HCT116 (cell line): Measurements from ENCODE around the gene PDP2. TPM values are rescaled to one million over a fixed set of nuclear protein-coding genes. Genes with fewer than 3 reads are reported as not detected.

Source experiments
- ATAC-seq: fragments of 200-7000 bp; cut with Tn5 transposase; 2 replicates; pipeline ENCODE4 v1.9.1; 2020; ENCODE audit warnings: mild to moderate bottlenecking, moderate library complexity
- BruUV-seq: library from RNA; stranded (reverse); fragments of 400-500 nt; replicated peaks from 2 replicates; lab custom pipeline; 2021; lab: Mats Ljungman, UMichigan
- CTCF ChIA-PET: fragments of 300-600 bp; sonication (Branson Sonifier 250); formaldehyde crosslinking; loops from one replicate; lab custom pipeline; 2021; ENCODE audit warnings: antibody characterized with exemption; lab: Charles Lee
- POLR2A ChIA-PET: fragments of 300-600, 350-600 bp; sonication (Branson Sonifier 250); formaldehyde crosslinking; loops from one replicate; lab custom pipeline; 2021; ENCODE audit warnings: antibody characterized with exemption; lab: Charles Lee
- RAD21 ChIA-PET, 2 experiments: fragments of 300-600 bp; sonication (Branson Sonifier 250); formaldehyde crosslinking; loops; one replicate each; lab custom pipeline; 2023; ENCODE audit warnings: low total read pairs in 2 of 2; ENCODE audit not compliant: uncharacterized antibody in 2 of 2, unreplicated experiment in 2 of 2, low non-redundant PET in 1 of 2; lab: Charles Lee
- DNase-seq: peaks from one replicate; pipeline ENCODE4 v3.0.0-alpha.2; 2010; ENCODE audit warnings: low read depth, low spot score
- H2AFZ ChIP-seq: fragments of 200-600 bp; shearing (Covaris generic), sonication (generic); 2 replicates; pipeline ENCODE4 v1.6.1; 2017; ENCODE audit warnings: low read depth, mixed run types, mixed read lengths, antibody characterized with exemption, low read length; ENCODE audit not compliant: poor library complexity, severe bottlenecking
- H3K27ac ChIP-seq: 2 replicates; pipeline ENCODE4 v1.5.1; 2012; ENCODE audit warnings: low read depth, low read length
- H3K27me3 ChIP-seq: fragments of 200-600 bp; sonication (generic); 2 replicates; pipeline ENCODE4 v1.6.1; 2016; ENCODE audit warnings: mixed run types, low read length, mixed read lengths; ENCODE audit not compliant: insufficient read depth
- H3K36me3 ChIP-seq, 2 experiments: fragments of 200-500 bp in 1 of 2; fragments of 200-600 bp in 1 of 2; sonication (Bioruptor generic) in 1 of 2; sonication (generic) in 1 of 2; 2 replicates each; pipeline versions ENCODE4 v1.5.1 to v1.6.1; 2014 to 2016; ENCODE audit warnings: low read length in 2 of 2, inconsistent platforms in 1 of 2, mixed read lengths in 1 of 2, mixed run types in 1 of 2; ENCODE audit not compliant: insufficient read depth in 2 of 2, control insufficient read depth in 1 of 2
- H3K4me1 ChIP-seq, 2 experiments: fragments of 200-600 bp in 1 of 2; sonication (generic) in 1 of 2; 2 replicates each; pipeline versions ENCODE4 v1.5.1 to v1.6.1; 2012 to 2017; ENCODE audit warnings: low read length in 2 of 2, inconsistent platforms in 1 of 2, mild to moderate bottlenecking in 1 of 2, mixed read lengths in 1 of 2, mixed run types in 1 of 2, moderate library complexity in 1 of 2; ENCODE audit not compliant: insufficient read depth in 2 of 2, control insufficient read depth in 1 of 2
- H3K4me2 ChIP-seq: fragments of 200-600 bp; sonication (generic); 2 replicates; pipeline ENCODE4 v1.6.1; 2017; ENCODE audit warnings: mixed run types, low read length, mixed read lengths
- H3K4me3 ChIP-seq, 2 experiments: fragments of 200-600 bp in 1 of 2; sonication (generic) in 1 of 2; replicated peaks in 1 of 2; 2 replicates each; pipeline ENCODE4 v1.5.1; 2011 to 2016; ENCODE audit warnings: low read length in 2 of 2, control low read depth in 1 of 2, low read depth in 1 of 2, mild to moderate bottlenecking in 1 of 2, mixed read lengths in 1 of 2, mixed run types in 1 of 2
- H3K79me2 ChIP-seq: fragments of 200-600 bp; sonication (generic); 2 replicates; pipeline ENCODE4 v1.6.1; 2017; ENCODE audit warnings: mild to moderate bottlenecking, mixed run types, low read length, moderate library complexity, mixed read lengths; ENCODE audit not compliant: insufficient read depth
- H3K9ac ChIP-seq: fragments of 200-600 bp; sonication (generic); 2 replicates; pipeline ENCODE4 v1.6.1; 2016; ENCODE audit warnings: low read length, mixed read lengths
- H3K9me2 ChIP-seq: fragments of 200-600 bp; sonication (generic), shearing (Covaris generic); 2 replicates; pipeline ENCODE4 v1.6.1; 2017; ENCODE audit warnings: mixed run types, mild to moderate bottlenecking, moderate library complexity; ENCODE audit not compliant: insufficient read depth
- H3K9me3 ChIP-seq, 2 experiments: fragments of 200-500 bp in 1 of 2; fragments of 200-600 bp in 1 of 2; sonication (Bioruptor generic) in 1 of 2; sonication (generic) in 1 of 2; 2 replicates each; pipeline ENCODE4 v1.6.1; 2014 to 2017; ENCODE audit warnings: low read length in 2 of 2, mixed read lengths in 2 of 2, inconsistent platforms in 1 of 2, low read depth in 1 of 2, mild to moderate bottlenecking in 1 of 2, mixed run types in 1 of 2, moderate library complexity in 1 of 2; ENCODE audit not compliant: control insufficient read depth in 1 of 2, insufficient read depth in 1 of 2
- H4K20me1 ChIP-seq: fragments of 200-600 bp; sonication (generic), shearing (Covaris generic); 2 replicates; pipeline ENCODE4 v1.6.1; 2017; ENCODE audit warnings: mixed run types, mild to moderate bottlenecking, moderate library complexity; ENCODE audit not compliant: insufficient read depth
- ATF3 ChIP-seq: IDR thresholded peaks from 2 replicates; pipeline ENCODE4 v1.6.1; 2012
- CBX3 ChIP-seq: IDR thresholded peaks from 2 replicates; pipeline ENCODE4 v1.6.1; 2012; ENCODE audit warnings: low read depth
- CTCF ChIP-seq, 3 experiments: fragments of 200-600 bp in 1 of 3; sonication (generic) in 1 of 3; IDR thresholded peaks in 2 of 3; conservative IDR thresholded peaks in 1 of 3; 2 replicates each; pipeline ENCODE4 v1.5.1; 2012 to 2017; ENCODE audit warnings: low read depth in 2 of 3, low read length in 2 of 3, antibody characterized with exemption in 1 of 3, borderline replicate concordance in 1 of 3, control low read depth in 1 of 3, mild to moderate bottlenecking in 1 of 3, mixed read lengths in 1 of 3, mixed run types in 1 of 3, moderate library complexity in 1 of 3; ENCODE audit not compliant: insufficient read depth in 1 of 3
- EGR1 ChIP-seq: IDR thresholded peaks from 2 replicates; pipeline ENCODE4 v1.6.1; 2012; ENCODE audit warnings: low read depth
- EZH2 ChIP-seq: fragments of 200-600 bp; sonication (generic); IDR thresholded peaks from 2 replicates; pipeline ENCODE4 v1.6.1; 2017; ENCODE audit warnings: antibody characterized with exemption, mixed run types
- FOSL1 ChIP-seq: IDR thresholded peaks from 2 replicates; pipeline ENCODE4 v1.6.1; 2012; ENCODE audit warnings: low read depth
- MAX ChIP-seq: IDR thresholded peaks from 2 replicates; pipeline ENCODE4 v1.6.1; 2012
- POLR2A ChIP-seq: IDR thresholded peaks from 2 replicates; pipeline ENCODE4 v1.7.0; 2011; ENCODE audit warnings: borderline replicate concordance; ENCODE audit not compliant: insufficient read depth, insufficient read length; ENCODE audit errors: extremely low read depth
- RAD21 ChIP-seq: IDR thresholded peaks from 2 replicates; pipeline ENCODE4 v1.6.1; 2012; ENCODE audit warnings: low read depth, mild to moderate bottlenecking
- REST ChIP-seq: IDR thresholded peaks from 2 replicates; pipeline ENCODE4 v1.6.1; 2012; ENCODE audit warnings: low read depth
- SIN3A ChIP-seq: IDR thresholded peaks from 2 replicates; pipeline ENCODE4 v1.6.1; 2012; ENCODE audit warnings: low read depth
- SP1 ChIP-seq: IDR thresholded peaks from 2 replicates; pipeline ENCODE4 v1.6.1; 2012; ENCODE audit warnings: low read depth
- SRF ChIP-seq: IDR thresholded peaks from 2 replicates; pipeline ENCODE4 v1.6.1; 2012; ENCODE audit warnings: low read depth
- TCF7L2 ChIP-seq: IDR thresholded peaks from 2 replicates; pipeline ENCODE4 v1.7.0; 2011; ENCODE audit warnings: borderline replicate concordance, inconsistent platforms; ENCODE audit not compliant: insufficient read depth, insufficient read length; ENCODE audit errors: extremely low read depth
- ZFX ChIP-seq: fragments of 450-650 bp; IDR thresholded peaks from 2 replicates; pipeline ENCODE4 v1.6.1; 2017
- ZNF274 ChIP-seq: fragments of 200-500 bp; sonication (Bioruptor generic); IDR thresholded peaks from 2 replicates; pipeline ENCODE4 v1.6.1; 2014; ENCODE audit warnings: mild to moderate bottlenecking, low read depth, low read length, inconsistent platforms
- intact Hi-C: fragments of 100-400 bp; cut with micrococcal nuclease; formaldehyde crosslinking; loops from 2 replicates; pipeline ENCODE4 v1.10.0; 2022
- total RNA-seq: library from RNA; stranded (reverse); gene quantifications from one replicate; pipeline ENCODE4 v1.2.1, GENCODE V29; 2021; ENCODE audit not compliant: unreplicated experiment

The PDP2 gene
- total RNA-seq, 1 experiment from 2014 or later, result 19.9 TPM

- no peak for TF ChIP-seq CTCF (IDR thresholded peaks at IDR 0.05 in 2 of 3, conservative IDR thresholded peaks at IDR 0.05 in 1 of 3; ENCODE audit: borderline replicate concordance in 1 of 3, insufficient read depth in 1 of 3, low read depth in 2 of 3, low read length in 2 of 3)
Observed at GRCh38 chr16:66918803-66919568, 38.7 kb downstream of the PDP2 start, which contains the start of gene CDH16 (continued).

- H3K9ac ChIP-seq, result no peak overlapping the region
- no TSS peak for BruUV-seq
- POLR2A ChIA-PET, result interaction anchor here (1.2 kb wide), 1 partner anchor 10 kb away, joined by 3 read pairs; no protein-coding TSS in a partner anchor
- CTCF ChIA-PET, result interaction anchor here (1.4 to 1.9 kb wide), 2 partner anchors 10 to 47 kb away, joined by 3 to 5 read pairs; no protein-coding TSS in a partner anchor
- ATAC-seq (no peak), DNase-seq (no peak)
- H3K9me3 ChIP-seq, result no peaks in the 10 kb centered on the region
- no peaks in the 10 kb centered on the region for H3K79me2 ChIP-seq
- no peaks in the 10 kb centered on the region for H4K20me1 ChIP-seq
- no peak overlapping the region for H3K4me3 ChIP-seq
- H3K4me2 ChIP-seq, result no peak overlapping the region
- peaks cover 0 to 2% of the 10 kb centered on the region in 2 experiments; a peak in 2 of 4 replicates for H3K4me1 ChIP-seq
- H3K27ac ChIP-seq, result no peak overlapping the region
- H3K27me3 ChIP-seq, result no peaks in the 10 kb centered on the region
- no peaks in the 10 kb centered on the region for H3K9me2 ChIP-seq
- no peak overlapping the region for H2AFZ ChIP-seq
- H3K36me3 ChIP-seq, result no peaks in the 10 kb centered on the region
- intact Hi-C loops, result no loop called here
- RAD21 ChIA-PET, result no interaction called here
- TF ChIP-seq ATF3 (no peak), SP1 (no peak), RAD21 (no peak), EZH2 (no peak), TCF7L2 (no peak), POLR2A (no peak), ZFX (no peak), CBX3 (no peak), REST (no peak), FOSL1 (no peak), ZNF274 (no peak), SRF (no peak), MAX (no peak), EGR1 (no peak), SIN3A (no peak)
Observed at GRCh38 chr16:66919569-66920298, 39.4 kb downstream of the PDP2 start.
